ENCODE results near the gene POC1A.

The POC1A gene

GRCh38 chr3:52055537-52056351 lies 98.5 kb downstream of the POC1A start (continued):
- TF ChIP-seq, protein P1, sequence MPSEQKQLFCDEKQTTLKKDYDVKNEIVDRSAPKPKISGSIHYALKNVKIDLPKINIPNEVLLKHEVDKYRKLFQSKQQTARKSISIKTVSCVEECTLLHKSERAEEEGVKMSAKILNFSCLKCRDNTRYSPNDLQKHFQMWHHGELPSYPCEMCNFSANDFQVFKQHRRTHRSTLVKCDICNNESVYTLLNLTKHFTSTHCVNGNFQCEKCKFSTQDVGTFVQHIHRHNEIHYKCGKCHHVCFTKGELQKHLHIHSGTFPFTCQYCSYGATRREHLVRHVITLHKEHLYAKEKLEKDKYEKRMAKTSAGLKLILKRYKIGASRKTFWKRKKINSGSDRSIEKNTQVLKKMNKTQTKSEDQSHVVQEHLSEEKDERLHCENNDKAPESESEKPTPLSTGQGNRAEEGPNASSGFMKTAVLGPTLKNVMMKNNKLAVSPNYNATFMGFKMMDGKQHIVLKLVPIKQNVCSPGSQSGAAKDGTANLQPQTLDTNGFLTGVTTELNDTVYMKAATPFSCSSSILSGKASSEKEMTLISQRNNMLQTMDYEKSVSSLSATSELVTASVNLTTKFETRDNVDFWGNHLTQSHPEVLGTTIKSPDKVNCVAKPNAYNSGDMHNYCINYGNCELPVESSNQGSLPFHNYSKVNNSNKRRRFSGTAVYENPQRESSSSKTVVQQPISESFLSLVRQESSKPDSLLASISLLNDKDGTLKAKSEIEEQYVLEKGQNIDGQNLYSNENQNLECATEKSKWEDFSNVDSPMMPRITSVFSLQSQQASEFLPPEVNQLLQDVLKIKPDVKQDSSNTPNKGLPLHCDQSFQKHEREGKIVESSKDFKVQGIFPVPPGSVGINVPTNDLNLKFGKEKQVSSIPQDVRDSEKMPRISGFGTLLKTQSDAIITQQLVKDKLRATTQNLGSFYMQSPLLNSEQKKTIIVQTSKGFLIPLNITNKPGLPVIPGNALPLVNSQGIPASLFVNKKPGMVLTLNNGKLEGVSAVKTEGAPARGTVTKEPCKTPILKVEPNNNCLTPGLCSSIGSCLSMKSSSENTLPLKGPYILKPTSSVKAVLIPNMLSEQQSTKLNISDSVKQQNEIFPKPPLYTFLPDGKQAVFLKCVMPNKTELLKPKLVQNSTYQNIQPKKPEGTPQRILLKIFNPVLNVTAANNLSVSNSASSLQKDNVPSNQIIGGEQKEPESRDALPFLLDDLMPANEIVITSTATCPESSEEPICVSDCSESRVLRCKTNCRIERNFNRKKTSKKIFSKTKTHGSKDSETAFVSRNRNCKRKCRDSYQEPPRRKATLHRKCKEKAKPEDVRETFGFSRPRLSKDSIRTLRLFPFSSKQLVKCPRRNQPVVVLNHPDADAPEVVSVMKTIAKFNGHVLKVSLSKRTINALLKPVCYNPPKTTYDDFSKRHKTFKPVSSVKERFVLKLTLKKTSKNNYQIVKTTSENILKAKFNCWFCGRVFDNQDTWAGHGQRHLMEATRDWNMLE (tag by site-specific recombination; conservative IDR thresholded peaks at IDR 0.05; ENCODE audit: low read depth), result no peak
- TF ChIP-seq ZNF292 (tag by site-specific recombination; IDR thresholded peaks at IDR 0.05; ENCODE audit: borderline replicate concordance, low read depth), result no peak
- no peak for TF ChIP-seq GLI4 (tag by site-specific recombination; IDR thresholded peaks at IDR 0.05)
- TF ChIP-seq ZFHX2 (tag by site-specific recombination; conservative IDR thresholded peaks at IDR 0.05), result peak; percentile 26; the same call in 1 of the 2 replicates
- no peak for TF ChIP-seq ZNF707 (tag by site-specific recombination; IDR thresholded peaks at IDR 0.05)
- TF ChIP-seq ZNF394 (tag by site-specific recombination; IDR thresholded peaks at IDR 0.05; ENCODE audit: borderline replicate concordance), result peak; percentile 22; the same call in 1 of the 2 replicates
- no peak for TF ChIP-seq ZNF768 (tag by site-specific recombination; IDR thresholded peaks at IDR 0.05)
- TF ChIP-seq, protein P2, sequence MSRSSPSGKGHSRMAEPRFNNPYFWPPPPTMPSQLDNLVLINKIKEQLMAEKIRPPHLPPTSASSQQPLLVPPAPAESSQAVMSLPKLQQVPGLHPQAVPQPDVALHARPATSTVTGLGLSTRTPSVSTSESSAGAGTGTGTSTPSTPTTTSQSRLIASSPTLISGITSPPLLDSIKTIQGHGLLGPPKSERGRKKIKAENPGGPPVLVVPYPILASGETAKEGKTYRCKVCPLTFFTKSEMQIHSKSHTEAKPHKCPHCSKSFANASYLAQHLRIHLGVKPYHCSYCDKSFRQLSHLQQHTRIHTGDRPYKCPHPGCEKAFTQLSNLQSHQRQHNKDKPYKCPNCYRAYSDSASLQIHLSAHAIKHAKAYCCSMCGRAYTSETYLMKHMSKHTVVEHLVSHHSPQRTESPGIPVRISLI (tag by site-specific recombination; IDR thresholded peaks at IDR 0.05), result no peak
- peak; percentile 90 for TF ChIP-seq ZBTB17 (tag by site-specific recombination; IDR thresholded peaks at IDR 0.05)
- TF ChIP-seq ZNF335 (tag by site-specific recombination; conservative IDR thresholded peaks at IDR 0.05), result peak; percentile 47
- no peak for TF ChIP-seq GFI1B (tag by site-specific recombination; IDR thresholded peaks at IDR 0.05)
- peak; percentile 70 for TF ChIP-seq ZIC2 (tag by site-specific recombination; IDR thresholded peaks at IDR 0.05)
- TF ChIP-seq IKZF3 (tag by site-specific recombination; IDR thresholded peaks at IDR 0.05), result no peak
- TF ChIP-seq ZBTB8A (tag by site-specific recombination; IDR thresholded peaks at IDR 0.05), result peak; percentile 66; the same call in 1 of the 2 replicates
- TF ChIP-seq ZNF433 (tag by site-specific recombination; IDR thresholded peaks at IDR 0.05; ENCODE audit: low read depth), result no peak

- POLR2A ChIA-PET, result interaction anchor here (0.8 to 1.2 kb wide), 2 partner anchors 10 to 481 kb away, joined by 3 to 4 read pairs; no protein-coding TSS in a partner anchor
- Histone ChIP-seq H3K27ac (ENCODE audit: extremely low read depth, low read depth, low read length) (peak overlapping the region; percentile 43; the same call in 1 of the 2 replicates), H3K36me3 (ENCODE audit: control insufficient read depth in 2 of 2, insufficient read depth in 1 of 2, low read length in 2 of 2) (peaks cover 0 to 47% of the 10 kb centered on the region in 2 experiments; a peak in 1 of 3 replicates), H3K4me3 (ENCODE audit: low read depth, low read length) (peak overlapping the region; percentile 40), H3K4me1 (ENCODE audit: control insufficient read depth, insufficient read depth, low read length) (peaks cover 4% of the 10 kb centered on the region; the same call in 1 of the 2 replicates), H3K9me3 (ENCODE audit: control insufficient read depth, insufficient read depth, low read depth, low read length) (no peaks in the 10 kb centered on the region)
- CTCF ChIA-PET, result interaction anchor here (0.7 to 4.1 kb wide), 6 partner anchors 10 to 392 kb away, joined by 3 to 20 read pairs (median 4); no protein-coding TSS in a partner anchor
- TF ChIP-seq ZNF157 (tag by site-specific recombination; IDR thresholded peaks at IDR 0.05) (no peak), SP2 (tag by site-specific recombination; IDR thresholded peaks at IDR 0.05) (peak; percentile 51), GLIS2 (tag by site-specific recombination; IDR thresholded peaks at IDR 0.05) (peak; percentile 21; the same call in 1 of the 2 replicates), ZNF214 (tag by site-specific recombination; IDR thresholded peaks at IDR 0.05; ENCODE audit: borderline replicate concordance) (no peak), ZNF621 (tag by site-specific recombination; IDR thresholded peaks at IDR 0.05) (no peak), IKZF3 (tag by site-specific recombination; IDR thresholded peaks at IDR 0.05) (no peak), ZNF26 (tag by site-specific recombination; IDR thresholded peaks at IDR 0.05) (no peak), OSR2 (tag by site-specific recombination; IDR thresholded peaks at IDR 0.05) (no peak)
- TF ChIP-seq, protein P3, sequence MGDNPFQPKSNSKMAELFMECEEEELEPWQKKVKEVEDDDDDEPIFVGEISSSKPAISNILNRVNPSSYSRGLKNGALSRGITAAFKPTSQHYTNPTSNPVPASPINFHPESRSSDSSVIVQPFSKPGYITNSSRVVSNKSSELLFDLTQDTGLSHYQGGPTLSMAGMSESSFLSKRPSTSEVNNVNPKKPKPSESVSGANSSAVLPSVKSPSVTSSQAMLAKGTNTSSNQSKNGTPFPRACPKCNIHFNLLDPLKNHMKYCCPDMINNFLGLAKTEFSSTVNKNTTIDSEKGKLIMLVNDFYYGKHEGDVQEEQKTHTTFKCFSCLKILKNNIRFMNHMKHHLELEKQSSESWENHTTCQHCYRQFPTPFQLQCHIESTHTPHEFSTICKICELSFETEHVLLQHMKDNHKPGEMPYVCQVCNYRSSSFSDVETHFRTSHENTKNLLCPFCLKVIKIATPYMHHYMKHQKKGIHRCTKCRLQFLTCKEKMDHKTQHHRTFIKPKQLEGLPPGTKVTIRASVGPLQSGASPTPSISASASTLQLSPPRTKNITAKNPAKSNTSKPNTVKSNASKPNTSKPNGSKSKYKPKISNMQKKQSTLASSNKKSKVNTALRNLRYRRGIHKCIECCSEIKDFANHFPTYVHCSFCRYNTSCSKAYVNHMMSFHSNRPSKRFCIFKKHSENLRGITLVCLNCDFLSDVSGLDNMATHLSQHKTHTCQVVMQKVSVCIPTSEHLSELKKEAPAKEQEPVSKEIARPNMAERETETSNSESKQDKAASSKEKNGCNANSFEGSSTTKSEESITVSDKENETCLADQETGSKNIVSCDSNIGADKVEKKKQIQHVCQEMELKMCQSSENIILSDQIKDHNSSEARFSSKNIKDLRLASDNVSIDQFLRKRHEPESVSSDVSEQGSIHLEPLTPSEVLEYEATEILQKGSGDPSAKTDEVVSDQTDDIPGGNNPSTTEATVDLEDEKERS (tag by site-specific recombination; IDR thresholded peaks at IDR 0.05), result no peak
These were observed 99.3 kb downstream of the POC1A start for GRCh38 chr3:52054661-52055511.

All from HEK293 (cell line).